CD4-positive, alpha-beta memory T cell (primary cell): ENCODE results near the gene PGAP6. TPM values are rescaled to one million over a fixed set of nuclear protein-coding genes. Genes with fewer than 3 reads are reported as not detected.
A peak's percentile ranks its signal among the peaks of the same experiment; 100 is the strongest.

Experiments
- CTCF ChIA-PET: fragments of 350-600 bp; sonication (Branson Sonifier 250); formaldehyde crosslinking; loops from one replicate; lab custom pipeline; 2021; ENCODE audit warnings: inconsistent platforms; ENCODE audit not compliant: partially characterized antibody; lab: Charles Lee
- POLR2A ChIA-PET: fragments of 350-600 bp; sonication (Branson Sonifier 250); formaldehyde crosslinking; loops from one replicate; lab custom pipeline; 2021; ENCODE audit not compliant: partially characterized antibody; lab: Charles Lee
- DNase-seq, 5 donors: peaks; one replicate each; pipeline versions ENCODE4 v3.0.0 to v3.0.0-alpha.2; 2020 to 2022; ENCODE audit warnings: mixed read lengths in 1 of 5
- H3K27ac ChIP-seq: one replicate; pipeline ENCODE4 v1.7.0; 2013; ENCODE audit warnings: low read depth, low read length
- H3K27me3 ChIP-seq: 2 replicates; pipeline ENCODE4 v1.7.0; 2013; ENCODE audit warnings: mild to moderate bottlenecking, low read length, moderate library complexity; ENCODE audit not compliant: insufficient read depth
- H3K36me3 ChIP-seq: 2 replicates; pipeline ENCODE4 v1.7.0; 2013; ENCODE audit warnings: mild to moderate bottlenecking, low read length, moderate library complexity; ENCODE audit not compliant: insufficient read depth
- H3K4me1 ChIP-seq: 2 replicates; pipeline ENCODE4 v1.7.0; 2013; ENCODE audit warnings: mild to moderate bottlenecking, low read length, moderate library complexity; ENCODE audit not compliant: insufficient read depth
- H3K4me3 ChIP-seq, 2 donors: one replicate each; pipeline ENCODE4 v1.7.0; 2013; ENCODE audit warnings: low read length in 2 of 2, mild to moderate bottlenecking in 1 of 2
- H3K9me3 ChIP-seq, 2 donors: one replicate each; pipeline ENCODE4 v1.7.0; 2013; ENCODE audit warnings: low read length in 2 of 2, control low read depth in 1 of 2; ENCODE audit not compliant: control insufficient read depth in 1 of 2
- H3K27ac Mint-ChIP-seq, 7 donors: one replicate each; pipeline ENCODE4 v1.8.0; 2020 to 2021; ENCODE audit warnings: mixed read lengths in 7 of 7, mild to moderate bottlenecking in 6 of 7, inconsistent platforms in 3 of 7, moderate library complexity in 3 of 7
- H3K27me3 Mint-ChIP-seq, 2 donors: one replicate each; pipeline ENCODE4 v1.8.0; 2020 to 2021; ENCODE audit warnings: mixed read lengths in 2 of 2
- H3K36me3 Mint-ChIP-seq, 2 donors: one replicate each; pipeline ENCODE4 v1.8.0; 2020 to 2021; ENCODE audit warnings: mixed read lengths in 2 of 2, inconsistent platforms in 1 of 2, mild to moderate bottlenecking in 1 of 2
- H3K4me1 Mint-ChIP-seq, 4 donors: one replicate each; pipeline ENCODE4 v1.8.0; 2020 to 2021; ENCODE audit warnings: mixed read lengths in 4 of 4, mild to moderate bottlenecking in 1 of 4
- H3K4me3 Mint-ChIP-seq, 8 donors: one replicate each; pipeline ENCODE4 v1.8.0; 2020 to 2021; ENCODE audit warnings: mixed read lengths in 8 of 8, mild to moderate bottlenecking in 7 of 8, moderate library complexity in 6 of 8, inconsistent platforms in 3 of 8
- H3K9me3 Mint-ChIP-seq, 8 donors: one replicate each; pipeline ENCODE4 v1.8.0; 2020 to 2021; ENCODE audit warnings: mixed read lengths in 8 of 8, mild to moderate bottlenecking in 5 of 8, inconsistent platforms in 3 of 8, moderate library complexity in 1 of 8
- intact Hi-C: fragments of 100-400 bp; cut with micrococcal nuclease; formaldehyde crosslinking; loops from one replicate; pipeline ENCODE4 v1.15.1; 2023
- polyA plus RNA-seq, 2 donors: library from polyadenylated mRNA; unstranded; fragments of 300-500 nt; fragmentation: Illumina TruSeq; gene quantifications; one replicate each; pipeline ENCODE4 v1.2.3, GENCODE V29; 2021
- total RNA-seq, 2 experiments: library from RNA; stranded (reverse); gene quantifications; one replicate each; pipeline ENCODE4 v1.2.3, GENCODE V29; 2021

Gene PGAP6
- total and polyA plus RNA-seq, 4 experiments from 2014 or later, result 22.7 to 73.5 (median 56.3) TPM

DNA sequence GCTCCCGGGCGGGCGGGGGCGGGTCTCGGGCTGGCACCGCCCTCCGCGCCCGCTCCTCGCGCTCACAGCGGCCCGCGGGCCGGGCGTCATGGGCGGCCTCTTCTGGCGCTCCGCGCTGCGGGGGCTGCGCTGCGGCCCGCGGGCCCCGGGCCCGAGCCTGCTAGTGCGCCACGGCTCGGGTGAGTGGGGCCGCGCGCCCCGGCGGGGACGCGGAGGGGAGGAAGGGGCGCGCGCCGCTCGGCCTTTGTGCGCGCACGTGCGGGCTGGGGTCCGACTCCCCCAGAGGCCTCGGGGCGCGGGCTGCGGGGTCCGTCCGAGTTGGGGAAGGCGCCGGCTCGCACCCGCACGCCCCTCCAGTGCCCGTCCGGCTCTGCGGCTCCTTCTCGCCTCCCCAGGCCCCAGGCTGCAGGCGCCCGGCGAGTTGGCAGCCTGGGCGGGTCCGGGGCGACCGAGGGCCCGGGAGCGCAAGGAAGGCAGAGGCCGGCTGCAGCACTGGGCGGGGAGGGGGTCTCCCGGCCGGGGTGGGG is 15.4 kb upstream of the PGAP6 start, which contains the start of gene NME4:
TSS of gene NME4 (plus strand) at position 65 of the 527 bp plus-strand sequence. CDS start at position 89, 24 bp downstream.
- DNase-seq, result peak in 3 of 5 donors; percentile 22 to 33 (median 23)

DNA sequence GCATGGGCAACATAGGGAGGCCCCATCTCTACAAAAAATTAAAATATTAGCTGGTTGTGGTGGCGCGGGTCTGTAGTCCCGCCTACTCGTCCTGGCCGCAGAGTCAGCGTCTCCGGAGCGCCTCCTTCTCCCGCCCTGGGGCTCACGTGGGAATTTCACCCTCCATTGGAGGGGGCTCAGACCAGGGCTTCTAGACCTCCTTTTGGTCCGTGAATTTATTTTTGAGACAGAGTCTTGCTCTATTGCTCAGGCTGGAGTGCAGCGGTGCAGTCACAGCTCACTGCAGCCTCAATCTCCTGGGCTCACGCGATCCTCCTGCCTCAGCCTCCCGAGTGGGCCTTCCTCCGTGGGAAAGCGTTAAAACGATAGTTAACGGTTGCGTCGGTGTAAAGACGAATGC is 14.8 kb upstream of the PGAP6 start:
- H3K4me3 ChIP-seq, result no peak overlapping the region
- no peaks in the 10 kb centered on the region for H3K27me3 ChIP-seq
- intact Hi-C loops, result no loop called here
- no peaks in the 10 kb centered on the region for H3K9me3 ChIP-seq
- peaks cover 0 to 2% (median 0%) of the 10 kb centered on the region in 8 donors for H3K9me3 Mint-ChIP-seq
- H3K27ac Mint-ChIP-seq, result peak overlapping the region; percentile 82 to 92 (median 90)
- H3K36me3 Mint-ChIP-seq, result peaks cover 0 to 4% of the 10 kb centered on the region in 2 donors
- no peaks in the 10 kb centered on the region for H3K27me3 Mint-ChIP-seq
- ChIA-PET CTCF (no interaction called here), POLR2A (interaction anchor here (1.0 to 1.2 kb wide), 2 partner anchors 14 to 299 kb away, joined by 4 read pairs; no protein-coding TSS in a partner anchor)
- H3K4me1 ChIP-seq, result peaks cover 20% of the 10 kb centered on the region
- DNase-seq, result no peak
- H3K36me3 ChIP-seq, result no peaks in the 10 kb centered on the region
- peak overlapping the region; percentile 86 to 92 (median 89) for H3K4me3 Mint-ChIP-seq
- H3K27ac ChIP-seq, result no peak overlapping the region
- peaks cover 15 to 39% (median 23%) of the 10 kb centered on the region in 4 donors for H3K4me1 Mint-ChIP-seq

More for the DNA sequence above, 15.4 kb upstream of the PGAP6 start, which contains the start of gene NME4:
- Mint-ChIP-seq H3K36me3 (peaks cover 0 to 4% of the 10 kb centered on the region in 2 donors), H3K9me3 (no peaks in the 10 kb centered on the region), H3K27me3 (no peaks in the 10 kb centered on the region), H3K4me3 (peak within 1 kb of the TSS; percentile 86 to 92 (median 89)), H3K4me1 (peaks cover 12 to 33% (median 18%) of the 10 kb centered on the region in 4 donors), H3K27ac (peak within 1 kb of the TSS; percentile 84 to 92 (median 90))
- peaks cover 20% of the 10 kb centered on the region for H3K4me1 ChIP-seq
- intact Hi-C loops, result no loop called here
- ChIA-PET CTCF (no interaction called here), POLR2A (interaction anchor here (1.0 to 1.2 kb wide), 2 partner anchors 13 to 298 kb away, joined by 3 to 4 read pairs; no protein-coding TSS in a partner anchor)
- H3K36me3 ChIP-seq, result no peaks in the 10 kb centered on the region
- peak within 1 kb of the TSS in 1 of 2 donors; percentile 19 for H3K4me3 ChIP-seq
- no peak within 1 kb of the TSS for H3K27ac ChIP-seq
- no peaks in the 10 kb centered on the region for H3K27me3 ChIP-seq
- H3K9me3 ChIP-seq, result no peaks in the 10 kb centered on the region

- no peaks in the 10 kb centered on the region for H3K9me3 ChIP-seq
- H3K4me1 ChIP-seq, result peaks cover 20% of the 10 kb centered on the region
- no peak for DNase-seq
- no peaks in the 10 kb centered on the region for H3K36me3 ChIP-seq
- Mint-ChIP-seq H3K9me3 (peaks cover 0 to 2% (median 0%) of the 10 kb centered on the region in 8 donors), H3K4me3 (peak overlapping the region; percentile 86 to 92 (median 89)), H3K27ac (peak overlapping the region in 5 of 7 donors; percentile 42 to 92 (median 87)), H3K36me3 (peaks cover 0 to 4% of the 10 kb centered on the region in 2 donors), H3K27me3 (no peaks in the 10 kb centered on the region), H3K4me1 (peaks cover 15 to 39% (median 23%) of the 10 kb centered on the region in 4 donors)
- H3K27me3 ChIP-seq, result no peaks in the 10 kb centered on the region
- intact Hi-C loops, result no loop called here
- no peak overlapping the region for H3K27ac ChIP-seq
- ChIA-PET CTCF (no interaction called here), POLR2A (interaction anchor here (1.0 to 1.2 kb wide), 2 partner anchors 13 to 299 kb away, joined by 4 read pairs; no protein-coding TSS in a partner anchor)
- H3K4me3 ChIP-seq, result no peak overlapping the region
These were observed 14.4 kb upstream of the PGAP6 start for GRCh38 chr16:396199-396598.

- Mint-ChIP-seq H3K36me3 (peaks cover 0 to 2% of the 10 kb centered on the region in 2 donors), H3K4me1 (peaks cover 12 to 16% (median 14%) of the 10 kb centered on the region in 4 donors), H3K27me3 (no peaks in the 10 kb centered on the region), H3K4me3 (peak overlapping the region in 1 of 8 donors; percentile 18), H3K9me3 (peaks cover 0 to 2% (median 0%) of the 10 kb centered on the region in 8 donors), H3K27ac (peak overlapping the region in 3 of 7 donors; percentile 36 to 86 (median 61))
- H3K36me3 ChIP-seq, result no peaks in the 10 kb centered on the region
- ChIA-PET CTCF (interaction anchor here (1.4 to 2.0 kb wide), 2 partner anchors 8 to 95 kb away, joined by 3 to 7 read pairs; partner anchors contain the start of gene DECR2), POLR2A (interaction anchor here (0.5 to 2.8 kb wide), 3 partner anchors 9 to 41 kb away, joined by 3 to 15 read pairs (median 11); partner anchors contain the start of gene DECR2)
- H3K9me3 ChIP-seq, result no peaks in the 10 kb centered on the region
- peaks cover 8% of the 10 kb centered on the region for H3K4me1 ChIP-seq
- H3K4me3 ChIP-seq, result no peak overlapping the region
- H3K27me3 ChIP-seq, result no peaks in the 10 kb centered on the region
- DNase-seq, result no peak
- intact Hi-C loops, result loop anchor here (1.0 kb wide), 1 partner anchor 276 kb away; the partner anchor contains the start of gene RHOT2
- H3K27ac ChIP-seq, result no peak overlapping the region
These were observed 10.8 kb upstream of the PGAP6 start for GRCh38 chr16:392450-393030.

- peak overlapping the region in 1 of 8 donors; percentile 18 for H3K4me3 Mint-ChIP-seq
These were observed 10.1 kb upstream of the PGAP6 start for GRCh38 chr16:391885-392335.

DNA sequence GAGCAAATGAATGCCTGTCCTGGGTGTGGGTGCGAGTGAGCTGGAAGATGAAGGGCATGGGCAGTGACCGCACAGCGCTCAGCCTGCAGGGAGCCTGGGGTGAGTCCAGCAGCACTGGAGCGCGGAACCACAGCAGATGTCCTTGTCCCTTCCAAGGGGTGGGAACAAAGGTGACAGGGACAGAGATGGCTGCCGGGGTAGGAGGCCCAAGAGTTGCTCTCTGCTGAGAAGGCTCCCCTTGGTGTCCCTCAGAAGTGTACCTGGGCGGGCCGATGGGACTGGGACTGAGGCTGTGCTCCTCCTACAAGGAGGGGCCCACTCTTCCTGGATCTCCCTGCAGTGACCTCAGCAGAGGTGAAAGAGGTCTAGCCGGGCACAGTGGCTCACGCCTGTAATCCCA is 7.6 kb upstream of the PGAP6 start:
- intact Hi-C loops, result no loop called here
- CTCF ChIA-PET, result no interaction called here
- DNase-seq, result no peak
- no peak overlapping the region for H3K4me3 Mint-ChIP-seq
- Histone ChIP-seq H3K4me3 (no peak overlapping the region), H3K4me1 (no peaks in the 10 kb centered on the region), H3K27ac (no peak overlapping the region), H3K36me3 (no peaks in the 10 kb centered on the region), H3K9me3 (no peaks in the 10 kb centered on the region), H3K27me3 (no peaks in the 10 kb centered on the region)
- no peaks in the 10 kb centered on the region for H3K27me3 Mint-ChIP-seq
- H3K36me3 Mint-ChIP-seq, result no peaks in the 10 kb centered on the region
- H3K9me3 Mint-ChIP-seq, result peaks cover 0 to 2% (median 0%) of the 10 kb centered on the region in 8 donors
- no peak overlapping the region for H3K27ac Mint-ChIP-seq
- H3K4me1 Mint-ChIP-seq, result peaks cover 5 to 7% (median 6%) of the 10 kb centered on the region in 4 donors
- POLR2A ChIA-PET, result interaction anchor here (0.8 kb wide), 1 partner anchor 19 kb away, joined by 3 read pairs; the partner anchor contains the start of gene MRPL28

More at GRCh38 chr16:391885-392335, 10.1 kb upstream of the PGAP6 start:
- peaks cover 12 to 16% (median 14%) of the 10 kb centered on the region in 4 donors for H3K4me1 Mint-ChIP-seq
- ChIA-PET CTCF (interaction anchor here (1.4 to 2.0 kb wide), 2 partner anchors 9 to 95 kb away, joined by 3 to 7 read pairs; partner anchors contain the start of gene DECR2), POLR2A (interaction anchor here (0.5 to 2.8 kb wide), 3 partner anchors 9 to 40 kb away, joined by 3 to 15 read pairs (median 11); partner anchors contain the start of gene DECR2)
- H3K27me3 Mint-ChIP-seq, result no peaks in the 10 kb centered on the region
- intact Hi-C loops, result loop anchor here (1.0 kb wide), 1 partner anchor 276 kb away; the partner anchor contains the start of gene RHOT2
- no peak overlapping the region for H3K27ac ChIP-seq
- peak; percentile 61 to 80 (median 64) for DNase-seq
- no peak overlapping the region for H3K4me3 ChIP-seq
- peaks cover 8% of the 10 kb centered on the region for H3K4me1 ChIP-seq
- H3K9me3 Mint-ChIP-seq, result peaks cover 0 to 2% (median 0%) of the 10 kb centered on the region in 8 donors
- no peaks in the 10 kb centered on the region for H3K27me3 ChIP-seq
- no peaks in the 10 kb centered on the region for H3K9me3 ChIP-seq
- H3K36me3 ChIP-seq, result no peaks in the 10 kb centered on the region
- peak overlapping the region in 4 of 7 donors; percentile 6 to 86 (median 52) for H3K27ac Mint-ChIP-seq
- peaks cover 0 to 2% of the 10 kb centered on the region in 2 donors for H3K36me3 Mint-ChIP-seq
